IMR-90 (cell line): ENCODE measurements around the gene JMJD8. TPM values are rescaled to one million over a fixed set of nuclear protein-coding genes. Genes with fewer than 3 reads are reported as not detected.

Experiments
- ATAC-seq: fragments of 200-7000 bp; cut with Tn5 transposase; 2 replicates; pipeline ENCODE4 v1.9.1; 2020; ENCODE audit warnings: low read depth, mild to moderate bottlenecking, moderate library complexity
- BruUV-seq: library from RNA; stranded (reverse); fragments of 400-500 nt; replicated peaks from 2 replicates; lab custom pipeline; 2021; lab: Mats Ljungman, UMichigan
- CTCF ChIA-PET: fragments of 300-600 bp; formaldehyde crosslinking; extraction: SDS; loops from one replicate; lab custom pipeline; 2021; ENCODE audit warnings: antibody characterized with exemption; lab: Yijun Ruan, JAX
- POLR2A ChIA-PET: fragments of 300-600 bp; sonication (Branson Sonifier 250); formaldehyde crosslinking; loops from one replicate; lab custom pipeline; 2022; ENCODE audit warnings: antibody characterized with exemption; ENCODE audit not compliant: unreplicated experiment; lab: Charles Lee
- DNase-seq: peaks from one replicate; pipeline ENCODE4 v3.0.0; 2013
- H2AFZ ChIP-seq: replicated peaks from 2 replicates; pipeline ENCODE3; 2013; ENCODE audit warnings: low read length, mild to moderate bottlenecking; ENCODE audit not compliant: poor library complexity
- H2AK5ac ChIP-seq: 2 replicates; pipeline ENCODE4 v1.6.1; 2013; ENCODE audit warnings: low read depth, low read length, inconsistent platforms
- H2AK9ac ChIP-seq: replicated peaks from 2 replicates; pipeline ENCODE3; 2013; ENCODE audit warnings: mild to moderate bottlenecking, low read depth, low read length, moderate library complexity; ENCODE audit not compliant: poor library complexity
- H2BK120ac ChIP-seq: 2 replicates; pipeline ENCODE4 v1.6.1; 2013; ENCODE audit warnings: low read depth, low read length, inconsistent platforms
- H2BK15ac ChIP-seq: 3 replicates; pipeline ENCODE4 v1.6.1; 2013; ENCODE audit warnings: low read depth, low read length, inconsistent platforms
- H2BK20ac ChIP-seq: 2 replicates; pipeline ENCODE4 v1.6.1; 2013; ENCODE audit warnings: low read depth, mild to moderate bottlenecking, inconsistent platforms, low read length, moderate library complexity
- H2BK5ac ChIP-seq: 2 replicates; pipeline ENCODE4 v1.6.1; 2013; ENCODE audit warnings: mild to moderate bottlenecking, low read depth, low read length, inconsistent platforms; ENCODE audit not compliant: poor library complexity, severe bottlenecking
- H3K14ac ChIP-seq: replicated peaks from 2 replicates; pipeline ENCODE4 v1.6.1; 2013; ENCODE audit warnings: low read depth, low read length, inconsistent platforms
- H3K18ac ChIP-seq: 2 replicates; pipeline ENCODE4 v1.6.1; 2013; ENCODE audit warnings: low read depth, low read length, control low read depth
- H3K23ac ChIP-seq: 2 replicates; pipeline ENCODE4 v1.6.1; 2013; ENCODE audit warnings: low read depth, low read length, inconsistent platforms
- H3K27ac ChIP-seq: 2 replicates; pipeline ENCODE4 v1.5.1; 2013; ENCODE audit warnings: mild to moderate bottlenecking, control low read depth, low read length; ENCODE audit not compliant: insufficient read depth
- H3K27me3 ChIP-seq: 2 replicates; pipeline ENCODE4 v1.6.1; 2013; ENCODE audit warnings: low read length; ENCODE audit not compliant: control insufficient read depth, insufficient read depth
- H3K36me3 ChIP-seq: 2 replicates; pipeline ENCODE4 v1.6.1; 2013; ENCODE audit warnings: low read length, mixed read lengths; ENCODE audit not compliant: control insufficient read depth, insufficient read depth
- H3K4ac ChIP-seq: 2 replicates; pipeline ENCODE4 v1.6.1; 2013; ENCODE audit warnings: low read depth, low read length, inconsistent platforms
- H3K4me1 ChIP-seq: 2 replicates; pipeline ENCODE4 v1.6.1; 2013; ENCODE audit warnings: low read length, mixed read lengths; ENCODE audit not compliant: control insufficient read depth, insufficient read depth
- H3K4me2 ChIP-seq: 2 replicates; pipeline ENCODE4 v1.6.1; 2013; ENCODE audit warnings: low read depth, mild to moderate bottlenecking, control low read depth, low read length, moderate library complexity
- H3K4me3 ChIP-seq: 2 replicates; pipeline ENCODE4 v1.5.1; 2013; ENCODE audit warnings: low read depth, mild to moderate bottlenecking, control low read depth, low read length, moderate library complexity; ENCODE audit not compliant: insufficient read depth
- H3K56ac ChIP-seq: 2 replicates; pipeline ENCODE4 v1.6.1; 2013; ENCODE audit warnings: low read length, inconsistent platforms; ENCODE audit not compliant: insufficient read depth; ENCODE audit errors: extremely low read depth
- H3K79me1 ChIP-seq, 2 experiments: 2 replicates each; pipeline ENCODE4 v1.6.1; 2013; ENCODE audit warnings: low read length in 2 of 2, inconsistent platforms in 1 of 2, low read depth in 1 of 2
- H3K9ac ChIP-seq: 2 replicates; pipeline ENCODE4 v1.6.1; 2013; ENCODE audit warnings: low read depth, low read length, control low read depth
- H3K9me1 ChIP-seq: 2 replicates; pipeline ENCODE4 v1.6.1; 2013; ENCODE audit warnings: low read length, inconsistent platforms; ENCODE audit not compliant: insufficient read depth
- H3K9me3 ChIP-seq: 2 replicates; pipeline ENCODE4 v1.6.1; 2013; ENCODE audit warnings: low read length; ENCODE audit not compliant: control insufficient read depth, insufficient read depth
- H4K20me1 ChIP-seq: 2 replicates; pipeline ENCODE4 v1.6.1; 2013; ENCODE audit warnings: low read length, inconsistent platforms; ENCODE audit not compliant: insufficient read depth
- H4K5ac ChIP-seq: 2 replicates; pipeline ENCODE4 v1.6.1; 2013; ENCODE audit warnings: mild to moderate bottlenecking, low read depth, low read length, control low read depth
- H4K8ac ChIP-seq, 2 experiments: 2 replicates each; pipeline ENCODE4 v1.6.1; 2013; ENCODE audit warnings: low read depth in 2 of 2, low read length in 2 of 2, control low read depth in 1 of 2, inconsistent platforms in 1 of 2
- H4K91ac ChIP-seq: 2 replicates; pipeline ENCODE4 v1.6.1; 2013; ENCODE audit warnings: low read depth, low read length, inconsistent platforms; ENCODE audit not compliant: insufficient read depth
- BHLHE40 ChIP-seq: fragments of 150-350 bp; IDR thresholded peaks from 2 replicates; pipeline ENCODE4 v1.6.1; 2016; ENCODE audit warnings: mild to moderate bottlenecking, low read depth, low read length
- CEBPB ChIP-seq: IDR thresholded peaks from 2 replicates; pipeline ENCODE4 v1.6.1; 2012; ENCODE audit warnings: low read depth, low read length, improper control_type of control experiment
- CHD1 ChIP-seq: IDR thresholded peaks from 2 replicates; pipeline ENCODE4 v1.6.1; 2012; ENCODE audit warnings: low read depth, low read length, improper control_type of control experiment
- MXI1 ChIP-seq: IDR thresholded peaks from 2 replicates; pipeline ENCODE4 v1.6.1; 2012; ENCODE audit warnings: low read depth, mild to moderate bottlenecking, low read length, moderate library complexity, borderline replicate concordance
- NFE2L2 ChIP-seq: fragments of 150-350 bp; IDR thresholded peaks from 2 replicates; pipeline ENCODE4 v1.6.1; 2016; ENCODE audit warnings: low read depth, mild to moderate bottlenecking, low read length
- SMC3 ChIP-seq: fragments of 150-350 bp; IDR thresholded peaks from 2 replicates; pipeline ENCODE4 v1.6.1; 2016; ENCODE audit warnings: low read depth, mild to moderate bottlenecking, antibody characterized with exemption, low read length, moderate library complexity
- USF2 ChIP-seq: fragments of 150-350 bp; IDR thresholded peaks from 2 replicates; pipeline ENCODE4 v1.6.1; 2017; ENCODE audit warnings: mild to moderate bottlenecking, antibody characterized with exemption, low read length, low read depth
- WGBS, 2 experiments: methylation state at CpG; one replicate each; pipeline versions ENCODE4 v1.1.5 to v1.1.7; 2013; ENCODE audit warnings: missing lambda C conversion rate in 2 of 2; ENCODE audit not compliant: insufficient read length in 1 of 2; ENCODE audit errors: extremely low coverage in 2 of 2; 5-methylcytosine and 5-hydroxymethylcytosine counted together
- dilution Hi-C: fragments of 300-500 bp; cut with HindIII; formaldehyde crosslinking; loops from one replicate; pipeline ENCODE4 v1.14.3; 2018; ENCODE audit warnings: low sequenced_read_pairs; ENCODE audit not compliant: unreplicated experiment
- in situ Hi-C: fragments of 300-500 bp; cut with MboI; formaldehyde crosslinking; loops from 3 replicates; pipeline ENCODE4 v1.14.3; 2019; ENCODE audit warnings: low sequenced_read_pairs, inconsistent platforms, mixed read lengths
- intact Hi-C: fragments of 100-400 bp; cut with micrococcal nuclease; formaldehyde crosslinking; loops from 2 replicates; pipeline ENCODE4 v1.10.0; 2022
- polyA plus RNA-seq, 3 experiments: library from polyadenylated mRNA; depleted of rRNA; stranded (reverse); fragments of >200 nt; gene quantifications; 2 replicates each; pipeline ENCODE4 v1.2.3, GENCODE V29; 2012; ENCODE audit warnings: low replicate concordance in 1 of 3
- total RNA-seq: library from RNA; depleted of rRNA; stranded (reverse); fragments of >200 nt; gene quantifications from 2 replicates; pipeline ENCODE4 v1.2.3, GENCODE V29; 2012

Gene JMJD8
- total and polyA plus RNA-seq, 2 of the 4 experiments (the other 2 are of a cell fraction) = 17.7 to 62.5 TPM

GRCh38 chr16:638836-639235 is 45.3 kb downstream of the JMJD8 start:
- no peak overlapping the region for H2AFZ ChIP-seq
- no peak overlapping the region for H3K18ac ChIP-seq
- no peaks in the 10 kb centered on the region for H3K27me3 ChIP-seq
- no peak overlapping the region for H3K27ac ChIP-seq
- no peak overlapping the region for H4K91ac ChIP-seq
- no peak overlapping the region for H3K9ac ChIP-seq
- H2BK5ac ChIP-seq = no peak overlapping the region
- peaks cover 19% of the 10 kb centered on the region for H3K4me1 ChIP-seq
- H3K4me3 ChIP-seq = no peak overlapping the region
- TF ChIP-seq SMC3 (no peak), NFE2L2 (no peak), CEBPB (no peak), BHLHE40 (no peak), USF2 (no peak), CHD1 (no peak), MXI1 (no peak)
- peaks cover 5% of the 10 kb centered on the region; the same call in 1 of the 2 replicates for H3K36me3 ChIP-seq
- dilution Hi-C loops = no loop called here
- no peak overlapping the region for H3K56ac ChIP-seq
- H4K8ac ChIP-seq = no peak overlapping the region
- H3K9me1 ChIP-seq = peaks cover 8% of the 10 kb centered on the region; the same call in 1 of the 2 replicates
- no peak overlapping the region for H2BK20ac ChIP-seq
- H2BK120ac ChIP-seq = no peak overlapping the region
- ChIA-PET POLR2A (no interaction called here), CTCF (no interaction called here)
- no peak overlapping the region for H3K4ac ChIP-seq
- WGBS, 2 experiments = 60% methylated on average over 2 of the region's 9 CpGs; no CpG with 5 or more reads in 1 of the 2 experiments
- DNase-seq (no peak), ATAC-seq (no peak)
- H3K23ac ChIP-seq = no peak overlapping the region
- no peak overlapping the region for H2AK9ac ChIP-seq
- no peak overlapping the region for H3K14ac ChIP-seq
- no peak overlapping the region for H2AK5ac ChIP-seq
- no peak overlapping the region for H2BK15ac ChIP-seq
- H4K20me1 ChIP-seq = peaks cover 4% of the 10 kb centered on the region
- peaks cover 3 to 35% of the 10 kb centered on the region in 2 experiments; a peak in 2 of 4 replicates for H3K79me1 ChIP-seq
- no peak overlapping the region for H3K4me2 ChIP-seq
- H4K5ac ChIP-seq = no peak overlapping the region
- no peaks in the 10 kb centered on the region for H3K9me3 ChIP-seq
- in situ Hi-C loops = no loop called here
- intact Hi-C loops = loop anchor here (5.0 kb wide), 1 partner anchor 112 kb away; the partner anchor contains the start of gene CAPN15
- BruUV-seq = no TSS peak
